GM23248 (cell line): ENCODE results near the gene BOD1.

Experiments
- EZH2 ChIP-seq: fragments of 200-600 bp; sonication (generic); IDR thresholded peaks from 2 replicates; pipeline ENCODE4 v1.6.1; 2018; ENCODE audit warnings: antibody characterized with exemption, mild to moderate bottlenecking; ENCODE audit not compliant: insufficient read depth, poor library complexity, severe bottlenecking
- EZH2phosphoT487 ChIP-seq: fragments of 200-600 bp; sonication (generic); IDR thresholded peaks from 2 replicates; pipeline ENCODE4 v1.6.1; 2018; ENCODE audit warnings: antibody characterized with exemption, moderate library complexity, mild to moderate bottlenecking, low read depth; ENCODE audit not compliant: insufficient read depth

DNA sequence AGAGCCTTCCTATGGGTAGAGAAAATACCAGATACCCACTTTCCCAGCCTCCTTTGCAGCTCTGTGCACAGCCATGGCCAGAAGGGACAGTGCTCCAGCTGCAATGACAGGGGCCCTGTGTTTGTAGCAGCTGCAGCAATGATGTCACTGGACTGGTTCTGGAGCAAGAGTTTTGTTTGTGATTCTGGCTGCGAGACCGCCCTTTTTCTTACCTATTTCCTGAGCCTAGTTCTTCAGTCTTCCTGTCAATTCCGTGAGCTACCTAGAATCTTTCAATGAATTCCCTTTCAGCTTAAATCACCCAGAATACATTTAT lies 10.0 kb upstream of the BOD1 start:
- no peak for TF ChIP-seq EZH2phosphoT487
- no peak for TF ChIP-seq EZH2
